SH-SY5Y (cell line): ENCODE data around the gene WDR91.

Experiments
- GATA2 ChIP-seq: IDR thresholded peaks from 2 replicates; pipeline ENCODE4 v1.6.1; 2011; ENCODE audit warnings: mild to moderate bottlenecking, low read depth, low read length
- GATA3 ChIP-seq: IDR thresholded peaks from 2 replicates; pipeline ENCODE4 v1.6.1; 2011; ENCODE audit warnings: low read depth, mild to moderate bottlenecking, low read length, moderate library complexity

- no peak for TF ChIP-seq GATA3
- TF ChIP-seq GATA2, result peak; percentile 18; the same call in 1 of the 2 replicates
These were observed 40.9 kb downstream of the WDR91 start, which contains the start of gene CYREN for GRCh38 chr7:135170274-135170997.
